Spleen (tissue), 11 donors: Measurements from ENCODE around the gene SI. TPM values are rescaled to one million over a fixed set of nuclear protein-coding genes. Genes with fewer than 3 reads are reported as not detected.
"Not testable (repeated sequence)": the region's sequence is repeated elsewhere in the genome, so short reads cannot be mapped to it uniquely, and the experiment has no call there.

Experiments used
- DNase-seq: peaks from one replicate; pipeline ENCODE4 v3.0.0-alpha.2; 2020
- H3K27ac ChIP-seq, 8 donors: fragments of 200-600 bp; sonication (generic) in 7 of 8; 1 replicate in 4 of 8; 2 replicates in 4 of 8; pipeline versions ENCODE4 v1.5.0 to v1.8.0; 2016 to 2021; ENCODE audit warnings: inconsistent platforms in 4 of 8, mild to moderate bottlenecking in 4 of 8, moderate library complexity in 1 of 8
- H3K27me3 ChIP-seq, 7 donors: fragments of 200-600 bp; sonication (generic) in 6 of 7; replicated peaks in 1 of 7; 1 replicate in 4 of 7; 2 replicates in 3 of 7; pipeline versions ENCODE4 v1.5.0 to v1.8.0; 2016 to 2021; ENCODE audit warnings: inconsistent platforms in 3 of 7, mild to moderate bottlenecking in 1 of 7
- H3K36me3 ChIP-seq, 6 donors: fragments of 200-600 bp; sonication (generic) in 5 of 6; 1 replicate in 4 of 6; 2 replicates in 2 of 6; pipeline versions ENCODE4 v1.5.0 to v1.8.0; 2016 to 2021; ENCODE audit warnings: inconsistent platforms in 2 of 6
- H3K4me1 ChIP-seq, 6 donors: fragments of 200-600 bp; sonication (generic) in 5 of 6; 1 replicate in 3 of 6; 2 replicates in 3 of 6; pipeline versions ENCODE4 v1.5.0 to v1.8.0; 2016 to 2021; ENCODE audit warnings: inconsistent platforms in 3 of 6
- H3K4me3 ChIP-seq, 8 donors: fragments of 200-600 bp; sonication (generic) in 7 of 8; 1 replicate in 4 of 8; 2 replicates in 4 of 8; pipeline versions ENCODE4 v1.5.0 to v1.8.0; 2016 to 2021; ENCODE audit warnings: inconsistent platforms in 4 of 8, mild to moderate bottlenecking in 4 of 8, moderate library complexity in 2 of 8
- H3K9me3 ChIP-seq, 8 donors: fragments of 200-600 bp; sonication (generic) in 7 of 8; 1 replicate in 4 of 8; 2 replicates in 4 of 8; pipeline versions ENCODE4 v1.5.0 to v1.8.0; 2016 to 2021; ENCODE audit warnings: inconsistent platforms in 4 of 8
- CTCF ChIP-seq, 11 experiments: fragments of 200-600 bp in 7 of 11; fragments of 450-650 bp in 4 of 11; sonication (generic) in 4 of 11; IDR thresholded peaks in 8 of 11; conservative IDR thresholded peaks in 3 of 11; 1 replicate in 7 of 11; 2 replicates in 4 of 11; pipeline versions ENCODE4 v1.4.0 to v1.8.0; 2016 to 2021; ENCODE audit warnings: antibody characterized with exemption in 11 of 11, inconsistent platforms in 4 of 11, mild to moderate bottlenecking in 1 of 11
- POLR2A ChIP-seq, 3 donors: fragments of 450-650 bp; IDR thresholded peaks; one replicate each; pipeline ENCODE4 v1.5.1; 2017; ENCODE audit warnings: antibody characterized with exemption in 3 of 3, mild to moderate bottlenecking in 1 of 3
- POLR2AphosphoS5 ChIP-seq, 3 donors: sonication (generic); formaldehyde crosslinking; IDR thresholded peaks; one replicate each; pipeline ENCODE4 v1.5.1; 2017; ENCODE audit warnings: antibody characterized with exemption in 3 of 3
- WGBS, 5 donors: extraction: QIAGEN DNeasy Blood & Tissue Kit in 3 of 5; methylation state at CpG; one replicate each; pipeline versions ENCODE4 v1.1.5 to v1.1.7; 2013 to 2018; 5-methylcytosine and 5-hydroxymethylcytosine counted together
- intact Hi-C: fragments of 100-400 bp; cut with DNase I; formaldehyde crosslinking; loops from one replicate; pipeline ENCODE4 v1.15.0; 2023; ENCODE audit warnings: low total_unique reads
- polyA plus RNA-seq, 3 donors: library from polyadenylated mRNA; stranded (reverse); fragments of 200-250 nt; gene quantifications; one replicate each; pipeline ENCODE4 v1.2.1, GENCODE V29; 2013
- small RNA-seq, 4 donors: library from RNA; depleted of rRNA; stranded (forward); fragments of <200 nt; gene quantifications; one replicate each; pipeline ENCODE3, GENCODE V24; 2016
- total RNA-seq, 7 donors: library from RNA; depleted of rRNA in 3 of 7; stranded (reverse); fragments of >200 nt in 3 of 7; fragmentation: NEBNext Ultra II Directional in 4 of 7; extraction: Animal tissue kit (Norgen Biotek cat#: 25700) in 4 of 7; gene quantifications; one replicate each; pipeline versions ENCODE4 v1.1.0 to v1.2.1, GENCODE V29; 2016 to 2021
- donor health status: healthy with polysubstance abuse.
- donor health status: DM: no; HTN: no; CAD: no; lungs with moderate emphysema.
- donor health status: DM: no; HTN: no; CAD: no.
- donor health status: Bipolar disorder and iron deficiency.
- donor health status: healthy.
- donor health status: DM: no; HTN: no; CAD: no.
- donor health status: DM: yes; HTN: yes; CAD: no.

The SI gene
- total and polyA plus RNA-seq, 10 donors: 0.10 TPM; not detected in 9

GRCh38 chr3:164952966-164953365, 125.3 kb downstream of the SI start:
- intact Hi-C loops: no loop called here
- no peak for TF ChIP-seq CTCF (IDR thresholded peaks at IDR 0.05 in 8 of 11, conservative IDR thresholded peaks at IDR 0.05 in 3 of 11)
- TF ChIP-seq POLR2A (IDR thresholded peaks at IDR 0.05): no peak
- TF ChIP-seq POLR2AphosphoS5 (IDR thresholded peaks at IDR 0.05): no peak

GRCh38 chr3:164951403-164951802, 126.9 kb downstream of the SI start:
- H3K4me3 ChIP-seq, H3K27me3 ChIP-seq, intact Hi-C loops, H3K27ac ChIP-seq, H3K36me3 ChIP-seq, DNase-seq, H3K4me1 ChIP-seq: not testable (repeated sequence)
- H3K9me3 ChIP-seq: peaks cover 0 to 27% (median 9%) of the 10 kb centered on the region in 8 donors
- 74 to 86% (median 79%) methylated on average over 7 of the region's 7 CpGs for WGBS, 5 donors

More at GRCh38 chr3:164952966-164953365, 125.3 kb downstream of the SI start:
- H3K4me3 ChIP-seq: no peak overlapping the region
- no peak for DNase-seq
- H3K4me1 ChIP-seq: no peaks in the 10 kb centered on the region
- H3K27ac ChIP-seq: no peak overlapping the region
- H3K36me3 ChIP-seq: no peaks in the 10 kb centered on the region
- no peaks in the 10 kb centered on the region for H3K27me3 ChIP-seq
- H3K9me3 ChIP-seq: peaks cover 0 to 16% (median 2%) of the 10 kb centered on the region in 8 donors
- 77 to 85% (median 81%) methylated on average over 3 of the region's 3 CpGs for WGBS, 5 donors

DNA sequence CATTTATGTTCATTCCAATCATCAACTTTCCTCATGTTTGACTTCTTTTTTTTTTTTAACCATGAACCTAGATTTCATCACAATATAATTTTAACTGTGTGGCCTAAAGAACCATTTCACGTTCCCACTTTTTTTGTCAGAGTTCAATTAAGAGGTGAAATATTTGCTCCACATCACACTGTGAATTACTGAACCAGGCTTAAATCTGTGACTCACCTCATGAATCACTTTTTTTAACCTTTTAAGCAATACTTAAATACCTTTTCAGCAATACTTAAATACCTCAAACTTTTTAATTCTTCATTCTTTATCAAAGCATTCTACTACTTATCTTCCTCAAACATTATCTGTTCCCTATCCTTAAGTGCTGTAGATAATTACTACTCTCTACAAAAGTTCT, 137.6 kb downstream of the SI start:
- no peak for DNase-seq
- TF ChIP-seq POLR2A (IDR thresholded peaks at IDR 0.05) (no peak), POLR2AphosphoS5 (IDR thresholded peaks at IDR 0.05) (no peak), CTCF (IDR thresholded peaks at IDR 0.05 in 8 of 11, conservative IDR thresholded peaks at IDR 0.05 in 3 of 11) (no peak)
- no peak overlapping the region for H3K27ac ChIP-seq
- intact Hi-C loops: no loop called here
- H3K27me3 ChIP-seq: no peaks in the 10 kb centered on the region
- H3K36me3 ChIP-seq: no peaks in the 10 kb centered on the region
- H3K9me3 ChIP-seq: peaks cover 0 to 22% (median 5%) of the 10 kb centered on the region in 8 donors
- no peaks in the 10 kb centered on the region for H3K4me1 ChIP-seq
- 68 to 83% (median 76%) methylated on average over 1 of the region's 1 CpG for WGBS, 5 donors
- no peak overlapping the region for H3K4me3 ChIP-seq

GRCh38 chr3:164929642-164930041, 148.7 kb downstream of the SI start:
- WGBS, 5 donors: 46 to 82% (median 71%) methylated on average over 2 of the region's 2 CpGs
- Histone ChIP-seq H3K9me3 (peaks cover 0 to 21% (median 0%) of the 10 kb centered on the region in 8 donors), H3K27me3 (no peaks in the 10 kb centered on the region), H3K36me3 (no peaks in the 10 kb centered on the region), H3K27ac (no peak overlapping the region), H3K4me3 (no peak overlapping the region), H3K4me1 (no peaks in the 10 kb centered on the region)
- no peak for TF ChIP-seq CTCF (IDR thresholded peaks at IDR 0.05 in 8 of 11, conservative IDR thresholded peaks at IDR 0.05 in 3 of 11)
- no peak for TF ChIP-seq POLR2A (IDR thresholded peaks at IDR 0.05)
- TF ChIP-seq POLR2AphosphoS5 (IDR thresholded peaks at IDR 0.05): no peak
- no peak for DNase-seq
- intact Hi-C loops: no loop called here

Small RNA genes lying within 50 kb of the gene (small RNA-seq; reads per million reads assigned to genes)
- gene RF00019: 0 reads per million in 4 donors

Other genes starting within 250 kb of the SI start
- not detected for gene SLITRK3, start 117.9 kb upstream of the SI start, total RNA-seq
- not detected for gene SLITRK3, start 117.9 kb upstream of the SI start, polyA plus RNA-seq